NCI-H1417 (cell line): ENCODE measurements around the gene TMEM185B.
"Not testable (repeated sequence)": the region's sequence is repeated elsewhere in the genome, so short reads cannot be mapped to it uniquely, and the experiment has no call there.

Experiments used
- DNase-seq, 3 experiments: peaks; one replicate each; lab custom pipeline; 2025; lab: John Stamatoyannopoulos, UW

The TMEM185B gene

DNA sequence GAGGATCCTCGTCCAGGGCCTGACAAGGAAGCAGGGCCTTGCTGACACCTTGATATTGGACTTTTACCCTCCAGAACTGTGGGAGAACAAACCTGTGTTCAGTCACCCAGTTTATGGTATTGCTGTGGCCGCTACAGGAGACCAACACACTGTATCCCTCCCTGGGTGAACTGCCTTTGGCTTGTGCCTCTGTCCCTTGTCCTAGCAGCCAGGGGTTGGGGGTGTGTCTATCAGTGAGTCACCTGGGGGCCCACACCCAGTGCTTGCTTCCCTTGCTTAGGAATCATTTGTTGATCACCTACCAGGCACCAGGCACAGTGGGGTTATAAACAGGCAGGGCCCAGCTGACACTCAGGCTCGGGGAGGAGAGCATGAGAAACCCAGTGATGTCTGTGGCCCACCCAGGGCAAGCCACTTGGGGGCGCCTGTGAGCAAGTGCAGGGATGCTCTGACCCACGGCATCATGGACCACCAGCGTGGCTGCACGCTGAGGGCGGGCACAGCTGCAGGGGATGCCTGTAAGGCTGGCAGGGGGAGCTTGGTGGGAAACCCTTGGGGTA, 17.1 kb downstream of the TMEM185B start:
- peak in 2 of 3 experiments; percentile 2 to 3 for DNase-seq

DNA sequence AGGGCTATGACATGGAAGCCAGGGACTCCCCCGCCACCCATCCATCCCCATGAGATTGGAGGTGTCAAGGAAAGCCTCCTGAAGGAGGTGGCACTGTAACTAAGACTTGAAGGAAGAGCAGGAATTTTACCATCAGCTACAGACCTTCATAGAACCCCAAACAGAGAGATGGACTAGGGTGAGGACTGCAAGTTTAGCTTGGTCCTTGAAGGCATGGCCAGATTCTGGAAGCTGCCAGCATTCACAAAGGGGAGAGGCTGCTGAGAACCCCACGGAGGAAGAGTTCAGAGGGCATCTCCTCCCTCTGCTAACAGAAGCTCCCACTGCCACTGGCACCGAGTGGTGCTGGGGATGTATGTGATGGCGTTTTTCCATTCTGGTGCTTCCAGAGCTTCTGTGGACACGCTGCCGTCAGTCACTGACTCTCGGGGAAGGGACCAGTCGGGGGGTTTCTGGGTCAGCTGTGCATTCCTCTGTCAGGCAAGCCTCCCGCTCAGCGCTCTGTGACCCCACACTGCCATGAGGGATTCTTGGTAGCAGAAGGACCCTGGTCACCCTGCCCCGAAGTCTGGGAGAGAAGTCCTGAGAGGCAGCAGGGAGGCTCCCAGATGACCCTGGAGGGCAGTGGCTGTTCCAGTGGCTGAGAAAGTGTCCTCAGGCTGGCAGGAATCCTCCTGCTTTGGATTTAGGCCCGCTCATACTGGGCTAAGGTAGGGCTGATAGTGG, 18.1 kb downstream of the TMEM185B start:
- no peak for DNase-seq

DNA sequence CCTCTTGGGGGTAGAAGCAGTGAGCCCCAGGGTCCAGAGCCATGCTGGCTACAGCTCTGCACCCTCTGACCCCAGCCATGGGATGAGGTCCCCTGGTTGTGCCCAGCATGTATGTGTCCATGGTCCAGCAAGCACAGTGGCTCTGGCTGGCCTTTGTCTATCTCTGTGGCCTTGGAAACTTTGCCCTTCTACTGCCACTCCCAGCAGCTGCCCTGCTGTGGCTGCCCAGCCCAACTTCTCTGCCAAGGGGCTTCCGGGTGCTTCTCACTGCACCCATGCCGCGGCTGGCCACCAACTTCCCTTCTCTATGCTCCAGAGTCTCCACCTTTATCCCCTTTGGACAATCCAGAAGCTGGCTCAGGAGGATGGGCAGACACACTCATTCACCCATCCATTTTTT, 18.8 kb downstream of the TMEM185B start:
- DNase-seq: no peak

DNA sequence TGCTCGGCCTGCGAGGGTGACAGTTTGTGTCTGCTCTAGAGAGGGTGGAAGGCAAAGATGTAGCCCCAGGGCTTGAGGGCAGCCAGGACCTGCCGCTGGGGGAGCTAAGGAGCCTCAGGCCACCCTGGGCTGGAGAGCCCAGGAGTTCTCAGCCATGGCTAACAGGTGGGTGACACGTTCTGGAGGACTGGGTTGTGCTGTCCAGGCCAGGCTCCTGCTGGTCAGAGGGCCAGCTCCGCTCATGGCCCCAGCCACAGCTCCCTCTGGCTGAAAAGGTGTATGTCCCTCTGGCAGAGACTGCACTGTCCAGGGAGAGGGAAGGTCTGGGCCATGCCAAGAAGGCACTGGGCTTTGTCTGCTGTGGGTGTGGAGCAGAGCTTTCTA, 19.2 kb downstream of the TMEM185B start:
- DNase-seq: no peak

DNA sequence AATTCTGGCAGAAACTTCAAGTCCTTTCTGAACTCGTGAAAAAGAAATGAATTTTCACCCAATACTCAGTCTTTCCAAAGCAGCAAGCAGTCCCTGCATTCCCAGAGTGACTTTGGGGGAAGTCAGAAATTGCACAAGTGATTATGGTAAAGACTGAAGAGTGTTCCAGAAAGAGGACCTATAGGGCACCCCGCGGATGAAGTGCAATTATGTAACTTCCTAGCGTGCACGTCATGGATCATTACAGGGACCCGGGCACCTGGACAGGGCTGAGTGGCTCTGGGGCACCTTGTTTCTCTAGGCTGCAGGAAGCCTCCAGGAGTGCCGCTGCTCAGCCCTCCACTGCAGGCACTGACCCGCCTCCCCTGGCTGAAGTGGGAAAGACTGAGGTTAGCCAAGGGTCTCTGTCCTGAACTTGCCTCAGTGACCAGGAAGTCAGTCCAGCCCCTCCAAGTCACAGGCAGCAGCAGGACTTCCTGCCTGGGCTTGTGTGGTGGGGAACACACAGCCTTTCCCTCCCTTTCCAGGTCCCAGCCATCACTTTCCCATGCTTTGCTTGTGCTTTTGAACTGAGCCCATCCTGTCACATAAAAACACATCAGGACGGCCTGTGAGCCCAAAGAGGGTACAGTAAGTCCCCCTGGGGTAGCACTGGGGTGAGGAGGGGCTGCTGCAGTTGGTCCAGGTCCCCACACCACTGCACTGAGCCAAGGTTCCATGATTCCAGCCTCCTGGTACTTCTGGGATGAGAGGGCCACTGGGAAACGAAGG, 19.8 kb downstream of the TMEM185B start:
- DNase-seq: peak in 2 of 3 experiments; percentile 14 to 46

DNA sequence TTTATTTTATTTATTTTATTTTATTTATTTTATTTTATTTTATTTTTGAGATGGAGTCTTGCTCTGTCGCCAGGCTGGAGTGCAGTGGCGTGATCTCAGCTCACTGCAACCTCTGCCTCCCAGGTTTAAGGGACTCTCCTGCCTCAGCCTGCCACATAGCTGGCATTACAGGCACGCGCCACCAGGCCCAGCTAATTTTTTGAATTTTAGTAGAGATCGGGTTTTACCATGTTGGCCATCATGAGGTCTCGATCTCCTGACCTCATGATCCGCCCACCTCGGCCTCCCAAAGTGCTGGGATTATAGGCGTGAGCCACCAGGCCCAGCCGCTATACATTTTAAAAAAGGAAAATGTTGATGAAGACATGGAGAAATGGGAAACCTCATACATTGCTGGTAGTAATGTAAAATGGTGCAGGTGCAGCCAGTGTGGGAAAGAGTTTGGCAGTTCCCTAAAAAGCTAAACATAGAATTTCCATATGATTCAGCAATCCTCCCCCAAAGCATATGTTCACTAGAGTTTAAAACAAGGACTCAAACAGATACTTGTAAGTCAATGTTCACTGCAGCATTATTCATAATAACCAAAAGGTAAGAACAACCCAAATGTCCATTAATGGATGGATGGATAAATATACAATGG, 23.3 kb downstream of the TMEM185B start:
- not testable (repeated sequence) for DNase-seq

DNA sequence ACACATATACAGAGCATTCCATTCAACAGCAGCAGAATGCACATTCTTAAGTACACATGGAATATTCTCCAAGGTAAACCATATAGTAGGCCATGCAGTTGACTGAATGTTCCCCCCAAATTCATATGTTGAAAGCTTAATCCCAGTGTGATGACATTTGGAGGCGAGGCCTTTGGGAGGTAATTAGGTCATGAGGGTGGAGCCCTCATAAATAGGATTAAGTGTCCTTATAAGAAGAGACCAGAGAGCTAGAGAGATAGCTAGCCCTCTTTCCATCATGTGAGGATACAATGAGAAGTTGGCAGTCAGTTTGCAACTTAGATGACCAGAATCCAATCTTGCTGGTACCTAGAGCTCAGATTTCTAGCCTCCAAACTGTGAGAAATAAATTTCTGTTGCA, 27.6 kb downstream of the TMEM185B start:
- DNase-seq: no peak

DNA sequence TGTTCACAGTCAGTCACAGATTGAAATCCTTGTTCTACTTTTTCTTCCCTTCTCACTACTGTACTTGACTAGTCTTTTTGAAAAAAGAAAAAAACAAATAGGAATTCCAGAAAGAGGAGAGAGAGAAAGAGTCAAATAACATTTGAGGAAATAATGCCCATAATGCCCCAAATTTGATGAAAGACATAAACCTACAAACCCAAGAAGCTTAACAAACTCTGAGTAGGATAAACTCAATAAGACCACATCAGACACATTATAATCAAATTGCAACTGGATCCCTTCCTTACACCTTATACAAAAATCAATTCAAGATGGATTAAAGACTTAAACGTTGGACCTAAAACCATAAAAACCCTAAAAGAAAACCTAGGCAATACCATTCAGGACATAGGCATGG, 30.9 kb downstream of the TMEM185B start:
- DNase-seq: no peak

DNA sequence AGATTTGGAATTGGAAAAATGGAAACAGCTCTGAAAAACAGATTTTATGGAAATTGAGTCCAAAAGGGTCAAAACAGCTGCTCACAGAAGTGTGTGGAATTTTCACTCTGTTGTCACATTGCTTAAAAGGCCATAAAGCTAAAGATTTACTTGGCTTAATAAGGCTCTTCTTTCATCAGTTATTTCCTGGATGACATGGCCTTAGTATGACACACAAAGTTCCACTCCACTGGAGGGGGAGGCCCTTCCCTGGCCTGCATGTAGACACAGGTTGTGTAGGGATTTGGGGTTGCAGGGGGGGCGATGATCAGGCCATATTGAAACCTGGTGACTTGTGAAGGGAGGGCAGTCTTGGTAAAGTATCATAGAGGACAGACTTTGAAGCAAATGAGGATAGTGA, 34.0 kb downstream of the TMEM185B start:
- no peak for DNase-seq

DNA sequence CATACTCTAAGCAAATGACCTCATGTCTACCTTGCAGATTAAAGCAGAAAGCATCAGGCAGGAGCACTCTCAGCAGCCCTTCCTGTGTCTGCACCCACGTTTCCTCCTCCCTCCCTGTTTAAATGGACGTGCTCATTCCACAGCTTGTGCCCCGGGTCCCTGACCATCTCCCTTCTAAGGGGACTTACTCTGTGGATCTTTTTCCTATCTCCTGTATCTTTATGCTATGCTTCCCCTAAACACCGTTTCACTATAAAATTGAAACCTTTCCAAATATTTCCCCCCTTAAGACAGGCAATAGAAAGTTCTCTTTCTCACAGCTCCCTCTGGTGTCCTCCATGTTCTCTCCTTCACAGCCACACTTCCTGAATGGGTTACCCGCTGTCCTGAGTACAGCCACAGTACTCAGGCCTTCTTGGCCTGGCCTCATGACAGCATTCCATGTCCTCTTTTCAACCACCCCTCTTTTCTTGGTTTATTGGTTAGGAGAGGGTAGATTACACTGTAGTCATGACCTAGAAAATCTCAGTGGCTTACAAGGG, 41.1 kb downstream of the TMEM185B start:
- DNase-seq: no peak

DNA sequence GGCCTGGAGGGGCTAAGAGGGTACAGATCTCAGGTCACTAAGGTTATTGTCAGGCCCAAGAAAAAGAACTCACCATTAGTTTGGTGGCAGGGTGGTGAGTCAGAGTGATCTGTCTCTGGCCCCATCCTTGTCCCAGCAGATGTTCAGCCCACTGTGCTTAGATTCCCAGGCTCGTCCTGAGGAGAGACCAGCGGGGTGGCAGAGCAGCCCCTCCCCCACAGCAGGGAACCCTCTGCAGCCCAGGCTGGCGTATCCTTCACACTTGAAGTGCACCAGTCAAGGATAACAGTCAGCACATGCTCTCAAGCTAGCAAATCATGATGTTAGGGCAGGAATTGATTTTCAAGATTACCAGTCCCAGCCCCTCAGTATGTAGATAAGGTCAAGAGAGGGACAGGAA, 43.1 kb downstream of the TMEM185B start:
- DNase-seq: peak; percentile 4 to 32 (median 5)

DNA sequence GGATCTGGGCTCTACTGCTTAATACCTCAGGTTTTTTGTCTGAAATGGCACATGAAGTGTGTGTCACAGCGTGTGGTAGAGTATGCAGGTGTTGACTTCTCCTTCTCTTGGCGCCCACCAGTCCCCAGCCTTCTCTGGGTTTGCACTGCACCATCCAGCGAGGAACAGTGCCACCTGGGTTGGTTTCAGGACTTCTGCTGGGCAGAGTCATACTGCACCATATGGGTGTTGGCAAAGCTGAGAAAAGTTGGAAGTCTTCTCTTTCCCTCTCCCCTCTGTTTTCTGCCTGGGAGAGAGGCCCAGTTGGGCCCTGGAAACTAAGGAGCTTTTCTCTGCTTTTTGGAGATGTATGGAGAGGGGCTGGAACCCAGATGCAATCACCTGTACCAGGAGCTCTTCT, 43.8 kb downstream of the TMEM185B start:
- no peak for DNase-seq

DNA sequence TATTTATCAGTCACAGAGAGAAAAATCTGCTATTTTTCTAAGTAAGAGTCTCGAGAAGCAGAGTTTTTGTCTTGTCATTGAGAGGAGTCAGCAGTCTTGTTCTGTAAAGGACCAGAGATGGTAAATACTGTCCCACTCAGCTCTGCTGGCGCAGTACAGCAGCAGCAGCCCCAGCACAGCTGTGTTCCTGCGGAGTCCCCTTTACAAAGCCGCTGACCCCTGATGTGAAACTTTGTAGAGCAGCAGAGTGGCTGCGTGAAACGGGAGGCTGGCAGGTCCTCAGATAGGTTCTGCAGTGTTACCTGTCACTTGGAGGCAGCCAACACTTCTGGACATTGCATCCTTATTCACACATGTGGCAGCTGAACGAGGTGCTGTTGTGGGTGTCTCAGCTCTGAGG, 45.2 kb downstream of the TMEM185B start:
- no peak for DNase-seq

DNA sequence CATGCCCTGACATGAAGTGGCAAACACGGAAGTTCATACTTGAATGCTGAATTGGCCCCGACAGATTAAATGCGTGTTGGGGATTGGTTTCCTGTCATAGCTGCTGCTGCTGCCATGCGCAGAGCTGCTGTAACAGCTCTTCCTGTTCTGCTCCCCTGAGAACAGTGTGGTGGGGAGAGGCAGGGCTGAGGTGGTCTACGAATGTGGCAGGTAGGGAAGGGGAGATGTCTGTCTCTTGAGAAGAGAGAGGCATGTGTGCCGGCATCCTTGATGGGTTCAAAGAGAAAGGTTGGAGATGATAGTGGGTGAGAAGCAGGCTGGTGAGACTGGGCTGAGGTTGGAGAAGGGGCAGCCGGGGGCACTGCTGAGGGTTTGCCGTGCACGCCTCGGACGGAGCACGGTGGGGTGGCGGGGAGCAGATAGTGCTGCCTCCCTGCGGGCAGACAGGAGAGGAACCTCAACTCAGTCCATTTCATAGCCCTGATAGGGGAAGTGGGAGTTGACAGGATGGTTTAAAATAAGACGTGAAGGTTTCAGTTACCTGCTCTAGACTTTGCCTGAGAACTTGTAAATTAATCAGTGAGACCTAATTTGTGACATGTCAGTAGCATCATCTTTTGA, 46.1 kb downstream of the TMEM185B start:
- no peak for DNase-seq

DNA sequence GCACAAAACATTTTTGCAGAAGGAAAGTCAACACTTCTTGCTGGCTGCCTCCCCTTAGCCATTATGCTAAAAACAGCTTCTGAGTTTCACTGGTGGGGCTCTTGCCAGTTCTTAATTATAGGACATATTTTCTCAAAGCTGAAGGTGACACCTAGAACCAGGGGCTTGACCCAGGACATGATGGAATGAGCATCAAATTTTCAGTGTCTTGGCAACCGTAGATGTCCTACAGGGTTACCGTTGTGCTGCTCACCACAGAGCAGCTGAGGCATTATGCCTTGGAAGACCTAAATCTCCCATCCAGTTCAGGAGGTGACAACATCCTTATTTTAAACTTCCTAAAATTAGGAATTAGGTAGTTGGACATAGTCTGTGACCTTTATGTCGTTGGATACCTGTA, 46.7 kb downstream of the TMEM185B start:
- no peak for DNase-seq

DNA sequence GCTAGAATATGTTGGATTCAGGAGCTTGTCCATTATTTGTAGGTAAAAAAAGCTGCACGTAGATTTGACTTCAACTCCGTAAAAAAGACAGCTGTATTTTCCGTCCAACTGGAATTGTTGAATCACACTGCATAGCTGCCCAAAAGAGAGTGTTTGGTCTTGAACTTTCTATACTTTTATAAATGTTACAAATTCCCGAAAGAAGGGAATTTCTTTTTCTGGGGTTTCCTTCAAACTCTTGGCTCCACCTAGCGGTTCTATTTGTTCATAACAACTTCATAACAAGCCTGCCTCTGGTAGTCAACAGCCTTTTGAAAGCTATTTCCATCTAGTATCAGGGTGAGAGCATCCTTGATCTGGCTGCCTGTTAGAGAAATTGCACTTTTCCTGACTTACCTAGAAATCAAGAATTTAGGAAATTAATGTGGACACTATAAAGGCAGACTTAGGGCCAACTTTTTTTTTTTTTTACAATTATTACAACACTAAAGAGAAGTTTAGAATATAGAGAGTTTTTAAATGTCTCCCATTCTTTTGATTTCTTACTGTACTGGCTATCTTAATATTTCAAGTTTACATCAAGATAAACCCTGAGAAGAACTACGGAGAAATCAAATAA, 48.1 kb downstream of the TMEM185B start:
- peak; percentile 24 to 81 (median 35) for DNase-seq
